Left lung (tissue), 10 donors: ENCODE data around the gene UVRAG. TPM values are rescaled to one million over a fixed set of nuclear protein-coding genes. Genes with fewer than 3 reads are reported as not detected.
A peak's percentile ranks its signal among the peaks of the same experiment; 100 is the strongest.
"Not testable (repeated sequence)": the region's sequence is repeated elsewhere in the genome, so short reads cannot be mapped to it uniquely, and the experiment has no call there.

Source experiments
- ATAC-seq: fragments of 200-7000 bp; cut with Tn5 transposase; one replicate; pipeline ENCODE4 v1.9.1; 2020; ENCODE audit warnings: moderate library complexity
- DNase-seq, 4 donors: peaks; one replicate each; pipeline ENCODE4 v3.0.0-alpha.2; 2013 to 2020
- H3K27ac ChIP-seq, 2 donors: fragments of 200-600 bp; sonication (generic) in 1 of 2; one replicate each; pipeline versions ENCODE4 v1.5.0 to v1.8.0; 2020 to 2021
- H3K27me3 ChIP-seq, 2 donors: fragments of 200-600 bp; sonication (generic) in 1 of 2; one replicate each; pipeline versions ENCODE4 v1.5.0 to v1.8.0; 2020 to 2021
- H3K36me3 ChIP-seq, 2 donors: fragments of 200-600 bp; sonication (generic) in 1 of 2; one replicate each; pipeline versions ENCODE4 v1.5.0 to v1.8.0; 2020 to 2021
- H3K4me1 ChIP-seq, 2 donors: fragments of 200-600 bp; one replicate each; pipeline ENCODE4 v1.8.0; 2021
- H3K4me3 ChIP-seq, 2 donors: fragments of 200-600 bp; sonication (generic) in 1 of 2; one replicate each; pipeline versions ENCODE4 v1.5.0 to v1.8.0; 2020 to 2021; ENCODE audit warnings: mild to moderate bottlenecking in 1 of 2
- H3K9me3 ChIP-seq, 2 donors: fragments of 200-600 bp; sonication (generic) in 1 of 2; one replicate each; pipeline versions ENCODE4 v1.5.0 to v1.8.0; 2020 to 2021
- intact Hi-C, 2 donors: fragments of 100-400 bp; cut with DNase I; formaldehyde crosslinking; loops; one replicate each; pipeline versions ENCODE4 v1.11.2 to v1.14.2; 2022
- polyA plus RNA-seq, 6 donors: library from polyadenylated mRNA; unstranded; fragments of 120-200 nt; gene quantifications; one replicate each; pipeline ENCODE4 v1.2.1, GENCODE V29; 2013; ENCODE audit not compliant: insufficient read length in 6 of 6
- total RNA-seq, 2 donors: library from RNA; stranded (reverse); fragmentation: NEBNext Ultra II Directional; extraction: Animal tissue kit (Norgen Biotek cat#: 25700); gene quantifications; one replicate each; pipeline ENCODE4 v1.2.1, GENCODE V29; 2021
- TF ChIP-seq, protein P1 (sequence below), 2 donors: fragments of 200-600 bp; sonication (generic) in 1 of 2; IDR thresholded peaks; one replicate each; pipeline versions ENCODE4 v1.5.0 to v1.8.0; 2021; ENCODE audit warnings: antibody characterized with exemption in 2 of 2
- donor health status: DM: no; HTN: yes; CAD: no.
- donor health status: DM: no; HTN: no; CAD: no.

Gene UVRAG
- total and polyA plus RNA-seq, 8 donors, result 19.3 to 36.0 (median 22.3) TPM

- TF ChIP-seq, protein P1, sequence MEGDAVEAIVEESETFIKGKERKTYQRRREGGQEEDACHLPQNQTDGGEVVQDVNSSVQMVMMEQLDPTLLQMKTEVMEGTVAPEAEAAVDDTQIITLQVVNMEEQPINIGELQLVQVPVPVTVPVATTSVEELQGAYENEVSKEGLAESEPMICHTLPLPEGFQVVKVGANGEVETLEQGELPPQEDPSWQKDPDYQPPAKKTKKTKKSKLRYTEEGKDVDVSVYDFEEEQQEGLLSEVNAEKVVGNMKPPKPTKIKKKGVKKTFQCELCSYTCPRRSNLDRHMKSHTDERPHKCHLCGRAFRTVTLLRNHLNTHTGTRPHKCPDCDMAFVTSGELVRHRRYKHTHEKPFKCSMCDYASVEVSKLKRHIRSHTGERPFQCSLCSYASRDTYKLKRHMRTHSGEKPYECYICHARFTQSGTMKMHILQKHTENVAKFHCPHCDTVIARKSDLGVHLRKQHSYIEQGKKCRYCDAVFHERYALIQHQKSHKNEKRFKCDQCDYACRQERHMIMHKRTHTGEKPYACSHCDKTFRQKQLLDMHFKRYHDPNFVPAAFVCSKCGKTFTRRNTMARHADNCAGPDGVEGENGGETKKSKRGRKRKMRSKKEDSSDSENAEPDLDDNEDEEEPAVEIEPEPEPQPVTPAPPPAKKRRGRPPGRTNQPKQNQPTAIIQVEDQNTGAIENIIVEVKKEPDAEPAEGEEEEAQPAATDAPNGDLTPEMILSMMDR (IDR thresholded peaks at IDR 0.05), result no peak
- H3K27me3 ChIP-seq, result no peaks in the 10 kb centered on the region
- no peak for ATAC-seq
Observed at GRCh38 chr11:75964071-75964470, 149.1 kb downstream of the UVRAG start.

DNA sequence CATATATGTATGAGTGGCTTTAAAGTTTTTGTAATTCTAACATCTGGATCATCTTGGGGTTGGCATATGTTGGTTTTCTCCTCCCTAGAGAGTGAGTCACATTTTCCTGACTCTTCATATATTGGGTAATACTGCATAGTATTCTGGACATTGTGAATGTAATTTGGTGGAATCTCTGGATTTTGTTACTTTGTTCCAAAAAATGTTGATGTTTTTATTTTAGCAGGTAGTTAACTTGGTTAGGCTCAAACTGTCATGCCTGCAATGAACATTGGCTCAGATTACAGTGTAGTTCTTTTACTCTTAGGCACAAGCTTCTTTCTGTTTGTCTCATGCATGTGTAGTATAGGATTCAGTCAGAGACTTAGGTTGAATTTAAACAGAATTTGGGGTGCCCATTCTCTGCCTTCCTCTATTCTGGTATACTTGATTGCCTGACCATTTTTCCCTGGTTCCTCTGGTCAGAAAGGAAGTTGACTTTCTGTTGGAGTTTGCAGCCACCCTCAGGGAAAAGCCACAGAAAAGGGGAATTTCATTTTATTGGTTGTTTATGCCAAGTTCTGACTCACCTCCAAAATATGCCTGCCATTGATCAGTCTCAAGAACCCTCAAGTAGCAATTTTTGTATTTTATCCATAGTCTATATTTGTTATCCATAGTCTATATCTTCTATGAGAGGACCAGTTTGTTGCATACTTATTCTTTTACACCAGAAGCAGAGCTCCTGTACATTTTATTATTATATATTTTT lies 151.7 kb downstream of the UVRAG start:
- intact Hi-C loops, result no loop called here
- no peak for DNase-seq

More at GRCh38 chr11:75964071-75964470, 149.1 kb downstream of the UVRAG start:
- intact Hi-C loops, result no loop called here
- Histone ChIP-seq H3K4me1 (peaks cover 0 to 14% of the 10 kb centered on the region in 2 donors), H3K4me3 (no peak overlapping the region), H3K36me3 (no peaks in the 10 kb centered on the region), H3K27ac (no peak overlapping the region), H3K9me3 (no peaks in the 10 kb centered on the region)
- no peak for DNase-seq

DNA sequence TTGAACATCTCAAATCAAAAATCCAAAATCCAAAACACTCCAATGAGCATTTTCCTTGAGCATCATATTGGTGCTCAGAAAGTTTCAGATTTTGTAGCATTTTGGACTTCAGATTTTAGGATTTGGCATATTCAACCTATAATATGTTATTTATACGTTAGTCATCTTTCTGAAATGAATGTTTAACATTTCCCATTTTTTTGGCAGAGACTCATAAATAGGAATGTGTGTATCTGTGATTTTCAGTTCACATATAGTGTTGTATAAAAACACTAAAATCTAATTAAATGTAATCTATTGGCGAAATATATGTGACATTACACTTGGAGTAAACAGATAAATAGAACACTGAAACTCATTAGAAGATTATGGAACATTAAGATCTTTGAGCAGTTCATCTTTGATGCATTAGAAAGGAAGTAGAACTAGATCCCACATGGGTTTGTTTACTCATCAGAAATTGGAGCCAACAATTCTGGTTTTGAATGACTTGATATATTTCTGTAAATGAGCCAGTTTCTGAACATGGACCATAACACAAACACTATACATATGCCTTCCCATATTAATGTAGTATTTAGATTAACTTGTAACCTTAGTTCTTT lies 153.1 kb downstream of the UVRAG start:
- intact Hi-C loops, result no loop called here
- no peak for ATAC-seq
- H3K27ac ChIP-seq, result no peak overlapping the region
- H3K4me1 ChIP-seq, result peaks cover 0 to 14% of the 10 kb centered on the region in 2 donors
- H3K36me3 ChIP-seq, result no peaks in the 10 kb centered on the region
- H3K4me3 ChIP-seq, result no peak overlapping the region
- no peaks in the 10 kb centered on the region for H3K27me3 ChIP-seq
- peak in 2 of 4 donors; percentile 77 for DNase-seq
- TF ChIP-seq, protein P1 (IDR thresholded peaks at IDR 0.05), result no peak
- H3K9me3 ChIP-seq, result peaks cover 0 to 4% of the 10 kb centered on the region in 2 donors

More for the DNA sequence above, 151.7 kb downstream of the UVRAG start:
- no peak for ATAC-seq
- no peaks in the 10 kb centered on the region for H3K27me3 ChIP-seq
- no peak overlapping the region for H3K4me3 ChIP-seq
- TF ChIP-seq, protein P1 (IDR thresholded peaks at IDR 0.05), result no peak
- no peaks in the 10 kb centered on the region for H3K36me3 ChIP-seq
- peaks cover 0 to 14% of the 10 kb centered on the region in 2 donors for H3K4me1 ChIP-seq
- no peaks in the 10 kb centered on the region for H3K9me3 ChIP-seq
- H3K27ac ChIP-seq, result no peak overlapping the region

- Histone ChIP-seq H3K36me3 (no peaks in the 10 kb centered on the region), H3K27ac (no peak overlapping the region), H3K4me1 (peaks cover 0 to 14% of the 10 kb centered on the region in 2 donors), H3K4me3 (no peak overlapping the region), H3K27me3 (no peaks in the 10 kb centered on the region), H3K9me3 (peaks cover 0 to 10% of the 10 kb centered on the region in 2 donors)
- ATAC-seq, result no peak
- TF ChIP-seq, protein P1 (IDR thresholded peaks at IDR 0.05), result no peak
- intact Hi-C loops, result no loop called here
- no peak for DNase-seq
Observed at GRCh38 chr11:75969626-75970308, 154.8 kb downstream of the UVRAG start.

GRCh38 chr11:75973710-75974109 lies 158.7 kb downstream of the UVRAG start:
- H3K4me1 ChIP-seq, H3K4me3 ChIP-seq, intact Hi-C loops, H3K27ac ChIP-seq, H3K36me3 ChIP-seq, DNase-seq, H3K27me3 ChIP-seq, ATAC-seq: not testable (repeated sequence)
- peaks cover 0 to 12% of the 10 kb centered on the region in 2 donors for H3K9me3 ChIP-seq

DNA sequence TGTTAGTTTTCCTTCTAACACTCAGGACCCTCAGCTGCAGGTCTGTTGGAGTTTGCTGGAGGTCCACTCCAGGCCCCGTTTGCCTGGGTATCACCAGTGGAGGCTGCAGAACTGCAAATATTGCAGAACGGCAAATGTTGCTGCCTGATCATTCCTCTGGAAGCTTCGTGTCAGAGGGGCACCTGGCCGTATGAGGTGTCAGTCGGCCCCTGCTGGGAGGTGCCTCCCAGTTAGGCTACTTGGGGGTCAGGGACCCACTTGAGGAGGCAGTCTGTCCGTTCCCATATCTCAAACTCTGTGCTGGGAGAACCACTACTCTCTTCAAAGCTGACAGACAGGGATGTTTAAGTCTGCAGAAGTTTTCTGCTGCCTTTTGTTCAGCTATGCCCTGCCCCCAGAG lies 164.1 kb downstream of the UVRAG start:
- DNase-seq, intact Hi-C loops, H3K9me3 ChIP-seq: not testable (repeated sequence)

GRCh38 chr11:75979479-75980027 lies 164.5 kb downstream of the UVRAG start:
- H3K27me3 ChIP-seq, DNase-seq, H3K4me1 ChIP-seq, H3K9me3 ChIP-seq, intact Hi-C loops, H3K27ac ChIP-seq, H3K4me3 ChIP-seq, ATAC-seq: not testable (repeated sequence)
- H3K36me3 ChIP-seq, result peaks cover 0 to 12% of the 10 kb centered on the region in 2 donors

More for the DNA sequence above, 164.1 kb downstream of the UVRAG start:
- not testable (repeated sequence) for H3K4me3 ChIP-seq, ATAC-seq, H3K27ac ChIP-seq, H3K36me3 ChIP-seq, H3K27me3 ChIP-seq, H3K4me1 ChIP-seq
